Measurements from ENCODE around the gene MSI2. TPM values are rescaled to one million over a fixed set of nuclear protein-coding genes. Genes with fewer than 3 reads are reported as not detected.

Gene MSI2
- total RNA-seq, 4 donors from 2014 or later = 19.7 to 35.8 (median 22.4) TPM

- no peak for TF ChIP-seq EP300 (IDR thresholded peaks at IDR 0.05)
These were observed 32.8 kb downstream of the MSI2 start for GRCh38 chr17:57289130-57289529.

GRCh38 chr17:57289613-57290012 lies 33.3 kb downstream of the MSI2 start:
- Histone ChIP-seq H3K4me3 (no peak overlapping the region), H3K9me3 (no peaks in the 10 kb centered on the region), H3K27ac (no peak overlapping the region), H3K36me3 (no peaks in the 10 kb centered on the region), H3K4me1 (peaks cover 8% of the 10 kb centered on the region), H3K27me3 (no peaks in the 10 kb centered on the region)
- DNase-seq (ENCODE audit: low spot score in 2 of 2) = no peak
- 89% methylated on average over 7 of the region's 8 CpGs for WGBS
- no peak for TF ChIP-seq EP300 (IDR thresholded peaks at IDR 0.05)
- TF ChIP-seq POLR2A (IDR thresholded peaks at IDR 0.05) = no peak
- no peak for TF ChIP-seq CTCF (IDR thresholded peaks at IDR 0.05)
- no peak for TF ChIP-seq POLR2AphosphoS5 (IDR thresholded peaks at IDR 0.05)

More at GRCh38 chr17:57289130-57289529, 32.8 kb downstream of the MSI2 start:
- Histone ChIP-seq H3K4me3 (no peak overlapping the region), H3K9me3 (no peaks in the 10 kb centered on the region), H3K27ac (no peak overlapping the region), H3K36me3 (no peaks in the 10 kb centered on the region), H3K27me3 (no peaks in the 10 kb centered on the region), H3K4me1 (peaks cover 8% of the 10 kb centered on the region)
- no peak for DNase-seq (ENCODE audit: low spot score in 2 of 2)
- 75% methylated on average over 5 of the region's 5 CpGs for WGBS

GRCh38 chr17:57290981-57291380 lies 34.7 kb downstream of the MSI2 start:
- H3K4me3 ChIP-seq = no peak overlapping the region
- H3K4me1 ChIP-seq = peaks cover 8% of the 10 kb centered on the region
- no peaks in the 10 kb centered on the region for H3K9me3 ChIP-seq
- DNase-seq (ENCODE audit: low spot score in 2 of 2) = no peak
- H3K27ac ChIP-seq = no peak overlapping the region
- TF ChIP-seq CTCF (IDR thresholded peaks at IDR 0.05) = no peak
- TF ChIP-seq POLR2A (IDR thresholded peaks at IDR 0.05) = no peak
- no peak for TF ChIP-seq EP300 (IDR thresholded peaks at IDR 0.05)
- no peak for TF ChIP-seq POLR2AphosphoS5 (IDR thresholded peaks at IDR 0.05)
- H3K36me3 ChIP-seq = no peaks in the 10 kb centered on the region
- 88% methylated on average over 10 of the region's 10 CpGs for WGBS
- H3K27me3 ChIP-seq = no peaks in the 10 kb centered on the region

- no peak for DNase-seq (ENCODE audit: low spot score in 2 of 2)
- WGBS = 89% methylated on average over 5 of the region's 5 CpGs
- Histone ChIP-seq H3K27ac (no peak overlapping the region), H3K27me3 (no peaks in the 10 kb centered on the region), H3K9me3 (no peaks in the 10 kb centered on the region), H3K4me3 (no peak overlapping the region), H3K4me1 (peaks cover 8% of the 10 kb centered on the region), H3K36me3 (no peaks in the 10 kb centered on the region)
- no peak for TF ChIP-seq POLR2AphosphoS5 (IDR thresholded peaks at IDR 0.05)
- TF ChIP-seq POLR2A (IDR thresholded peaks at IDR 0.05) = no peak
- no peak for TF ChIP-seq EP300 (IDR thresholded peaks at IDR 0.05)
These were observed 35.8 kb downstream of the MSI2 start for GRCh38 chr17:57292091-57292490.

- H3K27me3 ChIP-seq = no peaks in the 10 kb centered on the region
- DNase-seq (ENCODE audit: low spot score in 2 of 2) = no peak
- TF ChIP-seq POLR2A (IDR thresholded peaks at IDR 0.05) (no peak), EP300 (IDR thresholded peaks at IDR 0.05) (no peak), POLR2AphosphoS5 (IDR thresholded peaks at IDR 0.05) (no peak), CTCF (IDR thresholded peaks at IDR 0.05) (no peak)
- H3K9me3 ChIP-seq = no peaks in the 10 kb centered on the region
- peaks cover 8% of the 10 kb centered on the region for H3K4me1 ChIP-seq
- 60% methylated on average over 10 of the region's 10 CpGs for WGBS
- peaks cover under 1% of the 10 kb centered on the region for H3K36me3 ChIP-seq
- H3K27ac ChIP-seq = no peak overlapping the region
- H3K4me3 ChIP-seq = no peak overlapping the region
These were observed 36.8 kb downstream of the MSI2 start for GRCh38 chr17:57293077-57293476.

GRCh38 chr17:57294101-57294500 lies 37.8 kb downstream of the MSI2 start:
- no peak for DNase-seq (ENCODE audit: low spot score in 2 of 2)
- H3K4me1 ChIP-seq = peaks cover 3% of the 10 kb centered on the region
- H3K27me3 ChIP-seq = no peaks in the 10 kb centered on the region
- H3K27ac ChIP-seq = no peak overlapping the region
- H3K36me3 ChIP-seq = peaks cover 6% of the 10 kb centered on the region
- WGBS = 82% methylated on average over 7 of the region's 7 CpGs
- H3K9me3 ChIP-seq = no peaks in the 10 kb centered on the region
- TF ChIP-seq EP300 (IDR thresholded peaks at IDR 0.05) (no peak), CTCF (IDR thresholded peaks at IDR 0.05) (no peak), POLR2A (IDR thresholded peaks at IDR 0.05) (no peak), POLR2AphosphoS5 (IDR thresholded peaks at IDR 0.05) (no peak)
- no peak overlapping the region for H3K4me3 ChIP-seq

Data from suprapubic skin (tissue), 4 donors.